GM12864 (cell line): Measurements from ENCODE around the gene CASP2.
A peak's percentile ranks its signal among the peaks of the same experiment; 100 is the strongest.

Experiments
- DNase-seq: peaks from one replicate; pipeline ENCODE4 v3.0.0-alpha.2; 2011; ENCODE audit warnings: low read depth
- H3K4me3 ChIP-seq: 2 replicates; pipeline ENCODE4 v1.5.1; 2011; ENCODE audit warnings: mild to moderate bottlenecking, low read depth, low read length, control low read depth
- TF ChIP-seq, protein P1 (sequence below): IDR thresholded peaks from 2 replicates; pipeline ENCODE4 v1.5.1; 2011; ENCODE audit warnings: low read depth, mild to moderate bottlenecking, moderate library complexity, low read length, control low read depth, inconsistent platforms; ENCODE audit errors: missing control alignments

CASP2 gene

DNA sequence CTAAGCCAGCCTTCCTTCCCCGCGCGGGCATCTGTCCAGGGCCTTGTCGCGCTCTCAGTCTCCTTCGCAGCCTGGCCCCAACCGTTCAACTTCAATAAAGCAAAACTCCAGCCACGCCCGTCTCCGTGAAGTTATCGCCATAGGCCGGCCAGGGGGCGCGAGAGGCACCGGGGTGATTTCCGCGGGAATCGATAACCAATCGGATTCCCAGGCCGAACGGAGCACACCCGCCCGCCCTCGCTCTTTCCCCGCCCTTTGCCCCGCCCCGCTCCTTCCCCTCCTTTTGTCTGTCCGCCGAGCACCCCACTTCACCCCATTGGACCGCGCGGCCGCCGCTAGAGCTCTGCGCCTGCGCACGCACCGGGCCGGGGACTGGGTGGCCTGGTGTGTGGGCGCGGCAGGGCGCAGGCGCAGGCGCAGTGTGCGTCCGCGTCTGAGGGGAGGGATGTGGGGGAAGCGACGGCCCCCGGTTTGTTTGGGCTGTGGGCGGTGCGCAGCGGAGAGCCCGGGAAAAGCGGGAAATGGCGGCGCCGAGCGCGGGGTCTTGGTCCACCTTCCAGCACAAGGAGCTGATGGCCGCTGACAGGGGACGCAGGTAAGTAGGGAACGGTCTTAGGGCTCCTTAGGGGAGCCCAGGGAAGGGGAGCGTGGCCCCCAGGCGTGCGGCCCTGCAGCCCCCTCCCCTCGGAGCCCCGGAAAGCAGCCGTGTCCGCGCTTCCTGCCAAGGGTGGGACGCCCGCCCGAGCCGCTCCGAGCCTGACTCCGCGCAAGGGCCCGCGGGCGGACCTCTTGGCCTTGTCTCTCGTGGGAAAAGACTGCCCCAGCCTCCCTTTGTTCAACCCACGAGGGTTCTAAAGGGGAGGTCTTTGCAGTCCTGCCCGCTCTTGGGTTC is at the start of gene CASP2:
Gene CASP2 (plus strand): TSS at position 417 of the 892 bp plus-strand sequence. CDS start 105 bp downstream, at position 522.
- TF ChIP-seq, protein P1, sequence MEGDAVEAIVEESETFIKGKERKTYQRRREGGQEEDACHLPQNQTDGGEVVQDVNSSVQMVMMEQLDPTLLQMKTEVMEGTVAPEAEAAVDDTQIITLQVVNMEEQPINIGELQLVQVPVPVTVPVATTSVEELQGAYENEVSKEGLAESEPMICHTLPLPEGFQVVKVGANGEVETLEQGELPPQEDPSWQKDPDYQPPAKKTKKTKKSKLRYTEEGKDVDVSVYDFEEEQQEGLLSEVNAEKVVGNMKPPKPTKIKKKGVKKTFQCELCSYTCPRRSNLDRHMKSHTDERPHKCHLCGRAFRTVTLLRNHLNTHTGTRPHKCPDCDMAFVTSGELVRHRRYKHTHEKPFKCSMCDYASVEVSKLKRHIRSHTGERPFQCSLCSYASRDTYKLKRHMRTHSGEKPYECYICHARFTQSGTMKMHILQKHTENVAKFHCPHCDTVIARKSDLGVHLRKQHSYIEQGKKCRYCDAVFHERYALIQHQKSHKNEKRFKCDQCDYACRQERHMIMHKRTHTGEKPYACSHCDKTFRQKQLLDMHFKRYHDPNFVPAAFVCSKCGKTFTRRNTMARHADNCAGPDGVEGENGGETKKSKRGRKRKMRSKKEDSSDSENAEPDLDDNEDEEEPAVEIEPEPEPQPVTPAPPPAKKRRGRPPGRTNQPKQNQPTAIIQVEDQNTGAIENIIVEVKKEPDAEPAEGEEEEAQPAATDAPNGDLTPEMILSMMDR: no peak
- H3K4me3 ChIP-seq: peak within 1 kb of the TSS; percentile 87

DNA sequence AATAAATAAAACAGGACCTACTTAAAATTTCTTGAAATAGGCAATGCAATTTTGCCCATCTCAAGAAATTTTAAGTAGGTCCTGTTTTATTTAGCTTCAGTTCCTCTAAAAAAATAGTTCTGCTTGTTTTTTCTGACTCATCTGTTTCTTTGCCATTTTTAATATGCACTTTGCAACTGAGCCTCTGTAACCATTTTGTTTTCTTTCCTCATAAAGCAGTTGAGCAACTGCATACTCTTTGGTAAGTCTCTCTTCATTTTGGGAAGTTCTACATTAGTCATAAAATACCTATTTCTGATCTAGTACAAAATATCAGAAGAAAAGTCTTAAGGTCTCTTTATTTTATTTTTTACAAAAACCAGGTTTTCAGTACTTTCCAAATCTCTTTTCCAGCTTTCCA is 48.3 kb upstream of the CASP2 start:
- TF ChIP-seq, protein P1: no peak
- DNase-seq: no peak
- H3K4me3 ChIP-seq: no peak overlapping the region

More for the DNA sequence above, at the start of gene CASP2:
- DNase-seq: peak; percentile 89

DNA sequence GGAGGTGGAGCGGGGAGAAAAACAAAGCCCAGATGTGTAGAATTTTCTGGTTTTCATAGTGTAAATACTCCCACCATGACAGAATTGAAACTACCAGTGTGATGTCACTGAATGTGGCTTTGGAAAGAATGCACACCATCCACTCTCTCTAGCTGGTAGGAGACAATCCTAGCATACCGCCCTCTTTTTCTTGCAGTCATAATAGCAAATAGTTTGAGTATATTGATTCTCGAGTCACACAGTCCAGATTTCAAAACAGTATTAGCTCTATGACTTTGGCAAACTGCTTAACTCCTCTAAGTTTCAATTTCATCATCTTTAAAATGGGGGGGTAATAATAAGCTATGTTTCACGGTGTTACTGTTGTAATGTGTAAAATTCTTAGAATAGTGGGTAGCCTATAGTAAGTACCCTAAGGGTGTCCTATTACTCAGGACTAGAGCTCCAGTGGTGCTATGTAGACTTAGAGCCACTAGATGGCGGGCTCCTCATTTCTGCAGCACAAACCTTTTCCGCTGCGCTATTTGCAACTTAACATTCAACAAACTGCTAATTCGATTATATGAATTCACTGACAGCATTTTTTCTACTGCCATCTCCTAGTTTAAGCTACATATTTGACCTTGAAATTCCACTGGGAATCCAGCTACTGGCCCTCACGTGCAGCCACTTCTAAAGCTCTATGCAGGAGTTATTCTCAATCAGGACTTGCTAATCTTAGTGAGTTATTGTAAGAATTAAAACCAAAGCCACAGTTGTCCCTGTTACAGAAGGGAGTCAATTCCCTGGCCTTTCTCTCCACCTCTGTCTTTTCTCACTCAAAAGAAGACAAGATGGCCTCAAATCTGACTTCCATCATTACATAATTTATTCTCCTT is 47.6 kb upstream of the CASP2 start:
- no peak overlapping the region for H3K4me3 ChIP-seq
- TF ChIP-seq, protein P1: peak; percentile 82
- peak; percentile 46 for DNase-seq

DNA sequence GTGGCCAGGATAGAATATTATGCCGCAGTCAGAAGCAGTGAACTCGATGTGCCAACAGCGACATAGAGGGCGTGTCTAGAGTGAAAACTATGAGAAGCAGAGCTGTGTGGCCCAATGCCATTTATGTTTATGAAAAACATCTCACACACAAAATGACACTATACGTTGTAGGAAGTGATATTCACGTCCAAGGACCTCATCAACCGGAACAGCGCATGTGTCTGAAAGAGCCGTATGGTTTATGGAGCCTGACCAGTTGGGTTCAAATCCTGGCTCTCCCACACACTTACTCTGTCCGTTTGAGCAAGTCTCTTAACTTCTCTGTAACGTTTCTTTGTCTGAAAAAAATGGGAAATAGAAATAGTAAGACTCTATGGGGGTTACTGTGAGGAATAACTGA is 45.8 kb upstream of the CASP2 start:
- TF ChIP-seq, protein P1: no peak
- no peak for DNase-seq
- no peak overlapping the region for H3K4me3 ChIP-seq

DNA sequence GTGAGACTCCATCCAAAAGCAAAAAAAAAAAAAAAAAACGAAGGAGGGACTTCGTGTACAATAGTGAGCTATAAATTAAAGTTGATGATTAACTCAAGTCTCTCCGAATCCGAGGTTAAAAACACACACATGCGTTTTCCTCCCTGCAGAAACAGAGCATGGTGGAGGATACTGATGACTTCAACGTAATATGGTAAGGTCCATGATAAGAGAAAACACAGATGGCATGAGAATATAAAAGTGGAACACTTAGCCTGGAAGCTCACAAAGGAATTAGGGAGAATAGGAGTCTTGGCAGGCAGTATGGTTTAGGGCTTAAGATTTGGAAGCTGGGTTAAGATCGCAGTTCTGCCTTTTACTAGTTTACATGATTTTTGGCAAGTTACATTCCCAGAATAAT is 45.0 kb upstream of the CASP2 start:
- no peak for DNase-seq
- no peak overlapping the region for H3K4me3 ChIP-seq
- TF ChIP-seq, protein P1: no peak

DNA sequence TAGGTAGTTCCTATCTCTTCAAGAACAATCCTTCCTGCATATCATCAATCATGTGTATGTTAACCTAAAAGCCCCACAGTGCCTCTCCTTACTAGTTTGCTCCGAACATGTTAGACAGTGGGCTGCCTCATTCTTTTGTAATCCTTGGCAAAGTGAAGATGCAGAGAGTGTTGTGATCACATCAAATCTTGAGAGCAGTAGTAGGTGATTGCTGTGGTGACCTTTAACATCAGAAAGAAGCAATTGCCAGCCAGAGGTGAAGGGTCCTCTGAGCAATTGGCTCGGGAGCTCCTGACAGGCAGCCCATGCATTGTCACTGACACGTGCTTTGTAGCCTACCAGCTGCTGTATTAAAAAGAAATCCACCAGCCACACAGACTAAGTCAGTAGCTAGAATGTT is 44.5 kb upstream of the CASP2 start:
- no peak overlapping the region for H3K4me3 ChIP-seq
- TF ChIP-seq, protein P1: no peak
- DNase-seq: no peak
